Middle frontal gyrus (tissue), 1 donor: ENCODE results near the gene UBXN2A.
"Not testable (repeated sequence)": the region's sequence is repeated elsewhere in the genome, so short reads cannot be mapped to it uniquely, and the experiment has no call there.

Source experiments
- DNase-seq: peaks from one replicate; pipeline ENCODE4 v3.0.0-alpha.2; 2015; ENCODE audit warnings: low spot score; ENCODE audit errors: extremely low spot score

UBXN2A gene

GRCh38 chr2:24011250-24012104 lies 71.2 kb downstream of the UBXN2A start:
- DNase-seq, result no peak

- no peak for DNase-seq
These were observed 72.4 kb downstream of the UBXN2A start for GRCh38 chr2:24012521-24013188.

GRCh38 chr2:24014902-24015301 lies 74.6 kb downstream of the UBXN2A start:
- not testable (repeated sequence) for DNase-seq

- no peak for DNase-seq
These were observed 75.5 kb downstream of the UBXN2A start for GRCh38 chr2:24015562-24016375.

DNA sequence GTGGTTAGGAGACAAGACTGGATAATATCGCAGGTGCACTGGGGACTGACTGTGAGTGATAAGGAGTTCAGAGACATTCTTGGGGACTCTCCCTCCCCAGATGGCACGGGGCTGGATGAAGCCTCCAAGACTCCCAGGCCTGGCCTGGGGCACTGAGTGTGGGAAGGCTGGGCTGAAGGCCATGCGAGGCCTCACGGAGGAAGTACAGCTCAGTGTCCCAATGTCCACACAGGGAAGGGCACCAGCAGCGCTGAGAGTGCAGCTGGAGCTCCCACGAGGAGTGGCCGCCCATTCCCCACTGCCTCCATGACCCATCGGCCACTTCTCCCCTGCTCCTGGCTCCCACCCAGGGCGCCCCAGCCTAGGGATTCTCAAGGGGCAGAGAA lies 76.1 kb downstream of the UBXN2A start:
- DNase-seq, result no peak

GRCh38 chr2:24016853-24017703 lies 76.8 kb downstream of the UBXN2A start:
- DNase-seq, result no peak

DNA sequence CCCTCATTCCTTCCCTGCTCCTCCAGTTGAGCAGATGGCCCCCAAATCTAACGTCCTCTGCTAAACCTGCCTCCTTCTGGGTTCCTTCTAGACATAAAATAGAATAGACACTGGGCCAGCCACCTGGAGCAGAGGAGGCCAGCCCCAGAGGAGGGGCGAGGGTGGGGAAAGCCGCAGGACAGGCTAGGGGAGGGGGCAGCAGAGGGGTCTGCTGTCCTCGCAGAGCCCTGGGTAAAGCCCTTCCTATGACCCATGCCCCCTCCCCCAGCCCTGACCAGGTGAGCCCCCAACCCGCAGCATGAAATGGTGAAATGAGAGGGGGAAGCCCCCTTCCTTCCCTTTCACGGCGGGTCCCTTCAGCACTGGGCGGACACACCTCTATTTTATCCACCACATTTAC lies 77.4 kb downstream of the UBXN2A start:
- DNase-seq, result no peak

- no peak for DNase-seq
These were observed 78.0 kb downstream of the UBXN2A start for GRCh38 chr2:24018241-24018640.

- DNase-seq, result no peak
These were observed 79.5 kb downstream of the UBXN2A start for GRCh38 chr2:24019729-24020128.

DNA sequence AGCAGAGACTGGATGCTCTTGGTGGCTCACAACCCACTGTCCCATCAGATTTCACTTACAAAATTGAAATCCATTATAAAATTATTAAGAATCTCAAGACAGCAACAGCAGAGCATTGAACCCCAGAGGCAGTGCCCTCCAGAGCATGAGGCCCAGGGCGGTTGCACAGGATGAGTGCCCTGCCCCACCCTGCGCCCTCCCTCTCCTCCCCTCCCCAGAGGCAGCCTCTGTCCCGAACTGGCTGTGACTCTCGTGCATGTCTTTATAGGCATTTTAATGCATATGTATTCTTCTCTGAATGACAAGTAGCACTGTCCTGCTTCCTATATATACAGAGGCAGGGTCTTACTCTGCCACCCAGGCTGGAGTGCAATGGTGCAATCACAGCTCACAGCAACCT lies 80.0 kb downstream of the UBXN2A start:
- DNase-seq, result no peak

DNA sequence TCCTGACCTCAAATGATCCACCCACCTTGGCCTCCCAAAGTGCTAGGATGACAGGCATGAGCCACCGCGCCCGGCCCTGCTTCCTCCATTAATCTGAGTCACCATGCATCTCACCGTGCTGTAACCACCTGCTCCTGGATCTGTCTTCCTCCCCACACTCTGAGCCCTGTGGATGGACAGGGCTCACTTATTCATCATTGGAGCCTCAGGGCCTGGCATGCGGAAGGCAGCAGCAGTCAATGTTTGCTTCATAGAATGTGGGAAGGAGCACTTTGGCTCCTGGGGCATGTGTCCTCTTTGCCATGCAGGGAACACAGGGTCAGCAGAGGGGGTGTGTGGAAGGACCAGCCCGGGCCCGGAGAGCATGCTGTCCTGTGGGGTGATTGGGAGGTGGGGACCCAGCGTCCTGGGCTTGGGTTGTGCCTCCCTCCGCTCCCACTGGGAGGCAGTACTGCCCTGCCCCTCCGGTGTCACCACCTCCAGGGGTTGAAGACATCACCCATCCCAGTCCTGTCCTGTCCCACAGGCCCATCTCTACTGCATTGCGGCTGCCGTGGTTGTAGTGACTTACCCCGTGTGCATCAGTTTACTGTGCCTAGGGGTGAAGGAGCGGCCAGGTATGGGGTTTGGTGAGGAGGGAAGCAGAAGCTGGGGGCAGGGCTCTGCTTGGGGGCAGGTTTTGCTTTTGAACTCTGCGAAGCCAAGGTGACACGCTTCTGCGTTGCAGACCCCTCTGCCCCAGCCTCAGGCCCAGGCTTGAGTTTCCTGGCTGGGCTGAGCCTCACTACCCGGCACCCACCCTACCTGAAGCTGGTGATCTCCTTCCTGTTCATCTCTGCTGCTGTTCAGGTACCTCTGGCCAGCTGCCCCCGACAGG lies 81.1 kb downstream of the UBXN2A start:
- DNase-seq, result no peak

DNA sequence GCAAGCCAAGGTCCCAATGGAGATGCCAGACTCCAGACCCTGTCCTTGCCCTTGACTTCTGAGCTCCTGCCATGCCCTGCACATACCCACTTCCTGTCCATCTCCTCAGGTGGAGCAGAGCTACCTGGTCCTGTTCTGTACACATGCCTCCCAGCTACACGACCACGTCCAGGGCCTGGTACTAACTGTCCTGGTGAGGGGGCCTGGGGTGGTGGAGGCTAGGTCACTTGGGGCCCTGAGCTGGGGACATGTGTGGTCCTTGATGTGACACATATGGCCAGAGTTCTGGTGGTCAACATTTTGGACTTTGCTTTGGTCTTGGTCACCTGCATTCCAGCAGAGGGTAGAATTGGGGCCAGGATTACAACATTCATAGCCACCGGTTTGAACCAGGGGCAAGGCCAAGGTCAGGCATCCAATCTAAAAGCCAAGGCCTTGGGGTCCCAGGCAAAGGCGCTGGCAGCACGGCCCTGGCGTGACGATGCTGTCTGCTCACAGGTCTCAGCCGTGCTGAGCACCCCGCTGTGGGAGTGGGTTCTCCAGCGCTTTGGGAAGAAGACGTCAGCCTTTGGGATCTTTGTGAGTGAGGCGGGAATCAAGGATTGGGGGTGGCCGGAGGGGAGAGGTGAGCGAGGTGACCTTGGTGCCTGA lies 82.2 kb downstream of the UBXN2A start:
- DNase-seq, result no peak

- no peak for DNase-seq
These were observed 82.8 kb downstream of the UBXN2A start for GRCh38 chr2:24022975-24023575.

DNA sequence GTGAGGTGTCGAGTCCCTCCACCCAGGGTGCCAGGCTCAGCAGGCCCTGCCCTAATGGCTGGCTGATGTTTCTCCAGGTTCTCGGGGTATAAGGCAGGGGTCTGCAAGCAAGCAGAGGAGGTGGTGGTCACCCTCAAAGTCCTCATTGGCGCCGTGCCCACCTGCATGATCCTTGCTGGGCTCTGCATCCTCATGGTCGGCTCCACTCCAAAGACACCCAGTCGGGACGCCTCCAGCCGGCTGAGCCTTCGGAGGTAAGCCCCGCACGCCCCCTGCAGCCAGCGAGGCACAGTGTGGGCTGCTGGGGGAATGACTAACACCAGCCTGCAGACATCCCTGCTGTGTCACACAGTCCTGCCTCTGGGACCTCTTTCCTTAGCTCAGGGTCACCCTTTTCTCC lies 83.8 kb downstream of the UBXN2A start:
- DNase-seq, result no peak

DNA sequence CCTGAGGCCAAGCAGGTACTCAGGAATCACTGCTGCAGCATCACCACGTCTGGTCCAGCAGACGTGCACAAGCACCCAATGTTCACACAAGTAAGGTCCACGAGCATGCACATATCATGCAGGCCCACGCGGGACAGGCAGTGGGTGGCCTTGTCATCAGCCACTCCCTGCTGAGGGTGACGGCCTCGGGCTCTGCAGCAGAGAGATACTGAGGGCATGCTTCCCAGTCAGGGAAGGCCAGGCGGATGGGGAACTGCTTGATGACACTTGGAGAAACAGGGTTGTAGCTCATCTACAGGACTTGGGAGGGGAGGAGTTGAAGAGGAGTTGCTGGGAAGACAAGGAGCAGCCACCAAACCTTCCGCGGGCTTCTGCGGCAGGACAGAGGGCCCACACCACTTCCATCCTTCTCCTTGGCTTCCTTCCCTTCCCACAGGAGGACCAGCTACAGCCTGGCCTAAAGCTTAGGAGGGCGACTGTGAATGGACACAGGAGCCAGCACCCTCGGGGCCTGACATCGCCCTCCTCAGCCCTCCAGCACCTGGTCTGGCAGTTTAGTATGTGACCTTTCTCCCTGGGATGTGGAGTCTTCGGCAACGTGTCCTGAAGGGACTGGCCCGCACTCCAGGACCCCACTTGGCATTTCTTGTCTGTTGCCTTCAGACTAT lies 84.9 kb downstream of the UBXN2A start:
- DNase-seq, result no peak

GRCh38 chr2:24026233-24026632 lies 86.0 kb downstream of the UBXN2A start:
- no peak for DNase-seq

- no peak for DNase-seq
These were observed 98.7 kb downstream of the UBXN2A start for GRCh38 chr2:24038786-24039499.

GRCh38 chr2:24040511-24040910 lies 100.2 kb downstream of the UBXN2A start:
- DNase-seq, result no peak
